Transverse colon (tissue), 4 donors: Measurements from ENCODE around the gene CACNB3. TPM values are rescaled to one million over a fixed set of nuclear protein-coding genes. Genes with fewer than 3 reads are reported as not detected.

Experiments
- DNase-seq: peaks from one replicate; pipeline ENCODE4 v3.0.0-alpha.2; 2019
- H3K27ac ChIP-seq, 4 donors: fragments of 200-600 bp; sonication (generic); 2 replicates each; pipeline ENCODE4 v1.5.1; 2016 to 2018; ENCODE audit warnings: inconsistent platforms in 4 of 4
- H3K27me3 ChIP-seq: fragments of 200-600 bp; sonication (generic); 2 replicates; pipeline ENCODE4 v1.5.1; 2017; ENCODE audit warnings: inconsistent platforms
- H3K36me3 ChIP-seq, 4 donors: fragments of 200-600 bp; sonication (generic); 2 replicates each; pipeline ENCODE4 v1.5.1; 2017 to 2019; ENCODE audit warnings: inconsistent platforms in 4 of 4
- H3K4me1 ChIP-seq, 4 donors: fragments of 200-600 bp; sonication (generic); 2 replicates each; pipeline ENCODE4 v1.5.1; 2017 to 2020; ENCODE audit warnings: inconsistent platforms in 4 of 4
- H3K4me3 ChIP-seq, 4 donors: fragments of 200-600 bp; sonication (generic); 1 replicate in 1 of 4; 2 replicates in 3 of 4; pipeline versions ENCODE4 v1.5.1 to v1.6.1; 2017 to 2019; ENCODE audit warnings: inconsistent platforms in 4 of 4
- H3K9me3 ChIP-seq, 2 donors: fragments of 200-600 bp; sonication (generic); 2 replicates each; pipeline ENCODE4 v1.5.1; 2017 to 2019; ENCODE audit warnings: inconsistent platforms in 2 of 2
- CTCF ChIP-seq, 5 experiments: fragments of 200-600 bp in 3 of 5; fragments of 450-650 bp in 2 of 5; sonication (generic) in 3 of 5; IDR thresholded peaks; 1 replicate in 2 of 5; 2 replicates in 3 of 5; pipeline ENCODE4 v1.5.1; 2016 to 2017; ENCODE audit warnings: antibody characterized with exemption in 5 of 5, inconsistent platforms in 3 of 5, mild to moderate bottlenecking in 2 of 5, moderate library complexity in 1 of 5
- EP300 ChIP-seq: sonication (generic); formaldehyde crosslinking; IDR thresholded peaks from one replicate; pipeline ENCODE4 v1.6.1; 2017; ENCODE audit warnings: antibody characterized with exemption, low read depth
- POLR2A ChIP-seq: fragments of 450-650 bp; IDR thresholded peaks from one replicate; pipeline ENCODE4 v1.6.1; 2016; ENCODE audit warnings: antibody characterized with exemption, mild to moderate bottlenecking, moderate library complexity
- POLR2AphosphoS5 ChIP-seq, 3 donors: sonication (generic); formaldehyde crosslinking; IDR thresholded peaks; one replicate each; pipeline ENCODE4 v1.6.1; 2016; ENCODE audit warnings: antibody characterized with exemption in 3 of 3
- WGBS, 2 donors: methylation state at CpG; one replicate each; pipeline ENCODE4 v1.1.5; 2018; ENCODE audit warnings: low coverage in 1 of 2; 5-methylcytosine and 5-hydroxymethylcytosine counted together
- in situ Hi-C, 4 donors: fragments of 200-750 bp; cut with MboI; loops; one replicate each; pipeline versions ENCODE4 v1.15.0 to v1.15.1; 2017; ENCODE audit warnings: low sequenced_read_pairs in 3 of 4, low pct_ligation_motif_present in 1 of 4, low pct_unique_long_range_greater_than_20kb in 1 of 4
- intact Hi-C: fragments of 100-400 bp; cut with DNase I; formaldehyde crosslinking; loops from one replicate; pipeline ENCODE4 v1.15.1; 2023; ENCODE audit warnings: low total_unique reads
- total RNA-seq, 4 donors: library from RNA; depleted of rRNA; stranded (reverse); fragments of >200 nt; gene quantifications; one replicate each; pipeline ENCODE4 v1.1.0, GENCODE V29; 2016

The CACNB3 gene
- total RNA-seq, 4 donors from 2014 or later, result 20.6 to 53.5 (median 47.1) TPM

GRCh38 chr12:48813465-48814261, 4.6 kb upstream of the CACNB3 start:
- TF ChIP-seq CTCF (IDR thresholded peaks at IDR 0.05), result no peak
- TF ChIP-seq EP300, result no peak
- TF ChIP-seq POLR2A, result no peak
- TF ChIP-seq POLR2AphosphoS5 (IDR thresholded peaks at IDR 0.05), result no peak
- peak overlapping the region; percentile 42 to 83 (median 62) for H3K4me3 ChIP-seq
- WGBS, 2 donors, result 21 to 56% methylated on average over 5 to 18 of the region's 18 CpGs
- no peak for DNase-seq
- peak overlapping the region; percentile 89 to 94 (median 92) for H3K27ac ChIP-seq
- no peaks in the 10 kb centered on the region for H3K27me3 ChIP-seq
- in situ Hi-C loops (no loop called here), intact Hi-C loops (loop anchor here (10.0 kb wide), 1 partner anchor 1271 kb away; the partner anchor contains the start of gene SMARCD1)
- no peaks in the 10 kb centered on the region for H3K36me3 ChIP-seq
- H3K4me1 ChIP-seq, result peaks cover 11 to 54% (median 39%) of the 10 kb centered on the region in 4 donors
- no peaks in the 10 kb centered on the region for H3K9me3 ChIP-seq

DNA sequence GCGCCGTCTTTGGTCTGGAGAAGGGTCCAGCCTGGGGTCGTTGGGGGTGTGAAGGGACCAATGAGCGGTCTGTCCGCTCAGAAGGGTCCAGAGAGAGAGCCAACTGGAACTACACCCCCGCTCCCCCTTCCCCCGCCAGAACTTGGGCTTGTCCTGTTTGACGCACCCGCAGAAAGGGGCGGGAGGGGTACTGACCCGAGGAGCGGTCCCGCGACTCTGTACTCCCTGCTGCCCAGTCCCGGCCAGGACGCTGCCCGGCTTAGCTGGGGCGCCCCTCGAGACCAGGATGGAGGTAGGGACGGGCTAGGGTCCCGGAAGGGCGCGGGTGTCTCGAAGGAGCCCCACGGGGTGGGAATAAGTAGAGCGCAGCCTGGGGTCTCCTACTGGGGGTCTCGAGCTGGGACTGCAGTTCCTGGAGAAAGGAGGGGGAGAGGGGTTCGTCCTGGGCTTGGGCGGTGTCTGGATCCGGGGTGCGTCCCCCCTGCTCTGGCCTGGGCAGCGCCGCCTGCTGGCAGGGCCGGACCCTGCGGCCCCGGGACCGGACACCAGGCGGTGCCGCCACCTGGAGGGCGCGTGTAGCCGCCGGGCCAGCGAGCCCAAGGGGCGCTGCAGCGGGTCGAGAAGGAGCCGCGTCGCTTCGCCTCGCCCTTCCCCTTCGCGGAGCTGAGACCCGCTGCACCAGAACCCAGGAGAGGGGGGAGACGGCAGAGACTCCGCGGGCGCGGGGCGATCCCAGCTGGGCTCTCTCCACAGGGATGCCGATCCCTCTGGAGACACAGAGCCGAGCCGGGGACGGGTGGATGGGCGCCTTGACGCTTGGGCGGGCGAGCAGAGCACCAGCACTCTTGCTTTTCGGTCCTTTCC, 3.8 kb upstream of the CACNB3 start:
- no peaks in the 10 kb centered on the region for H3K27me3 ChIP-seq
- intact Hi-C loops (loop anchor here (10.0 kb wide), 1 partner anchor 1270 kb away; the partner anchor contains the start of gene SMARCD1), in situ Hi-C loops (no loop called here)
- H3K27ac ChIP-seq, result peak overlapping the region; percentile 89 to 94 (median 92)
- H3K4me1 ChIP-seq, result peaks cover 11 to 60% (median 43%) of the 10 kb centered on the region in 4 donors
- H3K36me3 ChIP-seq, result no peaks in the 10 kb centered on the region
- DNase-seq, result peak; percentile 93
- 0% methylated on average over 68 of the region's 70 CpGs; no CpG with 5 or more reads in 1 of the 2 donors for WGBS, 2 donors
- H3K9me3 ChIP-seq, result no peaks in the 10 kb centered on the region
- peak overlapping the region; percentile 42 to 83 (median 62) for H3K4me3 ChIP-seq
- TF ChIP-seq POLR2AphosphoS5 (IDR thresholded peaks at IDR 0.05), result peak; percentile 54 to 78 (median 62)
- no peak for TF ChIP-seq EP300
- no peak for TF ChIP-seq POLR2A
- TF ChIP-seq CTCF (IDR thresholded peaks at IDR 0.05), result peak; percentile 98 to 100 (median 100)

DNA sequence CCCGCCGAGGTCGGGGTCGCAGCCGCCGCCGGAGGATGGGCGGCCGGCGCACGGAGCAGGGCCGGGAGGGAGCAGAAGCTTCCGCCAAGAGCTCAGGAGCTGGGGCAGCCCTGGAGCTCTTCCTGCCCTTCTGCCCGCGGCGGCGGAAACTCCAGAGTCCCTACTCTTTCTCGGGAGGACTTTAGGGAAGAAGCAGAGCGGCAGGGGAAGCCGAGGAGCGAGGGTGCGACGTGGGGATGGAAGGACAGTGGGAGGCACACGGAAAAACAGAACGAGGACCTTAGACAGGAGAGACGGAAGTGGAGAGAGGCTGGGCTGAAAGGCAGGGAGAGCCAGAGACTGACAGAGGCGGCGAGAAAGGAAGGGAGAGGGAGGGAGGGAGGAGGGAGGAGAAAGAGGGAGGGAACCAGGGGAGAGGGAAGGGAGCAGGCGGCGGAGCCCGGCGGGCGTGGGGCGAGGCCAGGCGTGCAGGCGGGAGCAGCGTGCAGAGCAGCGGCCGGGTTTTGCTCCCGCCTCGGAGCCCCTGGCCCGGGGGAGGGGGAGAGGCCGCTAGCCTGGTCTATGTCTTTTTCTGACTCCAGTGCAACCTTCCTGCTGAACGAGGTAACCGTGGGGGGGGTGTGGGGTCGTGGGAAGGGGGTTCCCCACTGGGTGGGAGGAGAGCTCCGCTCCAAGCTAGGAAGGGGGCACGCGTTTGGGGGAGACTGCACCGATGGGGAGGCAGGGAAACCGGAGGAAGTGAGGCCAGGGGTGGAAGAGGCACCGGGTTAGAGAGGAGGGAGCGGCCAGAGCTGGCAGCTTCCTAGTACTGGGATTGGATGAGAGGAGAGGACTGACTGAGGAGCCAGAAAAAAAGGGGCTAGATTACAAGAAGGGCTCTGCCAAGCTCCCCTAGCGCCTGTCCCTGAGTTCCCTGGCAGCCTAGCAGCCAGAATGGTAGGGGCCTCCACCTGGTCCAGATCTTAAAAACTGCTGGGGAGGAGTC, 2.9 kb upstream of the CACNB3 start:
- no peaks in the 10 kb centered on the region for H3K9me3 ChIP-seq
- peak overlapping the region; percentile 42 to 83 (median 62) for H3K4me3 ChIP-seq
- peaks cover 11 to 60% (median 43%) of the 10 kb centered on the region in 4 donors for H3K4me1 ChIP-seq
- in situ Hi-C loops (no loop called here), intact Hi-C loops (loop anchor here (10.0 kb wide), 1 partner anchor 1269 kb away; the partner anchor contains the start of gene SMARCD1)
- peak; percentile 87 for DNase-seq
- peak overlapping the region; percentile 89 to 94 (median 92) for H3K27ac ChIP-seq
- 1 to 4% methylated on average over 15 to 54 of the region's 54 CpGs for WGBS, 2 donors
- TF ChIP-seq POLR2AphosphoS5 (IDR thresholded peaks at IDR 0.05), result peak; percentile 81 to 97 (median 93)
- no peak for TF ChIP-seq CTCF (IDR thresholded peaks at IDR 0.05)
- TF ChIP-seq EP300, result no peak
- peak; percentile 96 for TF ChIP-seq POLR2A
- no peaks in the 10 kb centered on the region for H3K27me3 ChIP-seq
- H3K36me3 ChIP-seq, result no peaks in the 10 kb centered on the region
